ENCODE measurements around the gene ACOT6.

GRCh38 chr14:73655851-73656250 is 43.5 kb downstream of the ACOT6 start:
- TF ChIP-seq EZH2 (IDR thresholded peaks at IDR 0.05; ENCODE audit: borderline replicate concordance, low read depth, low read length, poor library complexity, severe bottlenecking): no peak
- TF ChIP-seq, protein P1, sequence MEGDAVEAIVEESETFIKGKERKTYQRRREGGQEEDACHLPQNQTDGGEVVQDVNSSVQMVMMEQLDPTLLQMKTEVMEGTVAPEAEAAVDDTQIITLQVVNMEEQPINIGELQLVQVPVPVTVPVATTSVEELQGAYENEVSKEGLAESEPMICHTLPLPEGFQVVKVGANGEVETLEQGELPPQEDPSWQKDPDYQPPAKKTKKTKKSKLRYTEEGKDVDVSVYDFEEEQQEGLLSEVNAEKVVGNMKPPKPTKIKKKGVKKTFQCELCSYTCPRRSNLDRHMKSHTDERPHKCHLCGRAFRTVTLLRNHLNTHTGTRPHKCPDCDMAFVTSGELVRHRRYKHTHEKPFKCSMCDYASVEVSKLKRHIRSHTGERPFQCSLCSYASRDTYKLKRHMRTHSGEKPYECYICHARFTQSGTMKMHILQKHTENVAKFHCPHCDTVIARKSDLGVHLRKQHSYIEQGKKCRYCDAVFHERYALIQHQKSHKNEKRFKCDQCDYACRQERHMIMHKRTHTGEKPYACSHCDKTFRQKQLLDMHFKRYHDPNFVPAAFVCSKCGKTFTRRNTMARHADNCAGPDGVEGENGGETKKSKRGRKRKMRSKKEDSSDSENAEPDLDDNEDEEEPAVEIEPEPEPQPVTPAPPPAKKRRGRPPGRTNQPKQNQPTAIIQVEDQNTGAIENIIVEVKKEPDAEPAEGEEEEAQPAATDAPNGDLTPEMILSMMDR (conservative IDR thresholded peaks at IDR 0.05; ENCODE audit: low read depth, low read length): no peak
